ENCODE results near the gene COX6A1.

Gene COX6A1

DNA sequence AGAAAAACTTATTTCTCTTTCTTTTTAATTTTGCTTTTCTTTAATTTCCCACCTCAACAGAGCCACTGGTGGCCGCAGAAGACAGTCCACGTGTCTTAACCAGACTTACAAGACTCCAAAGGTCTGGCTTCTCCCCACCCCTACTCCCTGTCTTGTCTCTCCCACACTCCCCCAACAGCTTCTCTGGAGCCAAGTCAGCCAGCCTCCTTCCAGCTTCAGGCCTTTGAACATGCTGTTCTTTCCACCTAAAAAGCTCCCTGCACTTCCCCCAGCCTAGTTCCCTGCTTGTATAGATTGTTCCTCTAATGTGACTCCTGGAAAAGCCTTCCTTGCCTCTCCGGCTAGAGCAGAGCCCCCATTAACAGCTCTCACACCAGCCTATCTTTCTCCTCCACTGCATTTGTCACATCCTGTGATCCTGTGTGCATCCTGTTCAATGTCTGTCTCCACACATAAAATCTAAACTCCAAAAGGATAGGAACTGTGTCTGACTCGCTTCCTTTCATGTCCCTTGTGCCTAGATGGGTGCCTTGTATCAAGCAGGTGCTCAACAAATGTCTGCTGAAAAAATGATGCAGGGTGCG, 50.2 kb downstream of the COX6A1 start:
- Histone ChIP-seq H3K4me2 (ENCODE audit: low read length) (no peak overlapping the region), H3K4me3 (ENCODE audit: low read length) (no peak overlapping the region), H3K4me1 (ENCODE audit: control insufficient read depth, insufficient read depth, low read length) (no peaks in the 10 kb centered on the region), H3K27me3 (ENCODE audit: control insufficient read depth, insufficient read depth, low read length) (no peaks in the 10 kb centered on the region), H3K9me3 (replicated peaks; ENCODE audit: low read length) (no peaks in the 10 kb centered on the region), H3K36me3 (ENCODE audit: insufficient read depth, low read length) (peaks cover 6% of the 10 kb centered on the region), H3K9ac (ENCODE audit: low read depth, low read length) (no peak overlapping the region)

DNA sequence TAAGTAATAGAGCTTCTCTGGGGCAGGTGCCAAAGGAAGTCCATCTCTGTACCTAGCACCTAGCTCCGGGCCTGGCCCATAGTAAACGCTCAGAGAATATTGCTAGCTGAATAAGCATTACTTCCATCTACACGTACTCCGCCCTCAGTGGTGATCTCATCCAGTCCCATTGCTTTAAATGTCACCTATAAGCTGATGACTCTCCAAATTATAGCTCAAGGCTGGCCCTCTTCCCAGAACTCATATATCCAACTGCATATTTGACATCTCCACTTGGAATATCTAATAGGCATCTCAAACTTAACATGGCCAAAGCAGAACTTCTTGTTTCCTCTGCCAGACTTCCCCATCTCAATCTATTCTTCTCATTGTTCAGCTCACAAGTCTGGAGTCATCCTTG, 51.1 kb downstream of the COX6A1 start:
- Histone ChIP-seq H3K9ac (ENCODE audit: low read depth, low read length) (no peak overlapping the region), H3K4me2 (ENCODE audit: low read length) (no peak overlapping the region)

DNA sequence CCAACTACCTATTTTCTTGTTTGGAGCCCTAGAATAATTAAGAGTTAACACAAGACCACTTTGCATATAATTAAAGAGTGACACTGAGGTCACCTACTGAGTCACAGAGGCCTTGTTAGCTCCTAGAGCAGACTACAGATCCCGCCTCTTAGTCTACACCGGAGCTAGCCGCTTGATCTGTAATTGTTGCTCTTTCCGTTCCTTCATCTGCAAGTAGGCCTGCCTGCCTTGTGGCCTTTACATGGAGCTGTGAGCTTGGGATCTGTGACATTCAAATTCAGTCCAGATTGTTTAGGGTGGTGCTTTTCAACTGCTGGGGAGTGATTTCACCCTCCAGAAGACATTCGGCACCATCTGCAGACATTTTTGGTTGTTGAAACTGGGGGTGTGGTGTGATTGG, 52.4 kb downstream of the COX6A1 start:
- Histone ChIP-seq H3K9me3 (replicated peaks; ENCODE audit: low read length) (no peaks in the 10 kb centered on the region), H3K4me3 (ENCODE audit: low read length) (no peak overlapping the region), H3K4me2 (ENCODE audit: low read length) (no peak overlapping the region), H3K36me3 (ENCODE audit: insufficient read depth, low read length) (peaks cover 6% of the 10 kb centered on the region), H3K27me3 (ENCODE audit: control insufficient read depth, insufficient read depth, low read length) (no peaks in the 10 kb centered on the region), H3K4me1 (ENCODE audit: control insufficient read depth, insufficient read depth, low read length) (peaks cover 4% of the 10 kb centered on the region), H3K9ac (ENCODE audit: low read depth, low read length) (no peak overlapping the region)

More for the DNA sequence above, 51.1 kb downstream of the COX6A1 start:
- Histone ChIP-seq H3K36me3 (ENCODE audit: insufficient read depth, low read length) (peaks cover 6% of the 10 kb centered on the region), H3K9me3 (replicated peaks; ENCODE audit: low read length) (no peaks in the 10 kb centered on the region), H3K4me1 (ENCODE audit: control insufficient read depth, insufficient read depth, low read length) (no peaks in the 10 kb centered on the region), H3K27me3 (ENCODE audit: control insufficient read depth, insufficient read depth, low read length) (no peaks in the 10 kb centered on the region), H3K4me3 (ENCODE audit: low read length) (no peak overlapping the region)

Data from skeletal muscle satellite cell (primary cell).